Activated CD4-positive, alpha-beta T cell treated with anti-CD3 and anti-CD28 coated beads, Interleukin-10, Interleukin-2, amounts not matched to agents 100 ng/mL and 50 ng/mL, durations not matched to agents 16 hours and 8 hours (primary cell): ENCODE data around the gene PPP5C.
"Not testable (repeated sequence)": the region's sequence is repeated elsewhere in the genome, so short reads cannot be mapped to it uniquely, and the experiment has no call there.

ENCODE experiments used
- DNase-seq: peaks from one replicate; pipeline ENCODE4 v3.0.0-alpha.2; 2020

The PPP5C gene

DNA sequence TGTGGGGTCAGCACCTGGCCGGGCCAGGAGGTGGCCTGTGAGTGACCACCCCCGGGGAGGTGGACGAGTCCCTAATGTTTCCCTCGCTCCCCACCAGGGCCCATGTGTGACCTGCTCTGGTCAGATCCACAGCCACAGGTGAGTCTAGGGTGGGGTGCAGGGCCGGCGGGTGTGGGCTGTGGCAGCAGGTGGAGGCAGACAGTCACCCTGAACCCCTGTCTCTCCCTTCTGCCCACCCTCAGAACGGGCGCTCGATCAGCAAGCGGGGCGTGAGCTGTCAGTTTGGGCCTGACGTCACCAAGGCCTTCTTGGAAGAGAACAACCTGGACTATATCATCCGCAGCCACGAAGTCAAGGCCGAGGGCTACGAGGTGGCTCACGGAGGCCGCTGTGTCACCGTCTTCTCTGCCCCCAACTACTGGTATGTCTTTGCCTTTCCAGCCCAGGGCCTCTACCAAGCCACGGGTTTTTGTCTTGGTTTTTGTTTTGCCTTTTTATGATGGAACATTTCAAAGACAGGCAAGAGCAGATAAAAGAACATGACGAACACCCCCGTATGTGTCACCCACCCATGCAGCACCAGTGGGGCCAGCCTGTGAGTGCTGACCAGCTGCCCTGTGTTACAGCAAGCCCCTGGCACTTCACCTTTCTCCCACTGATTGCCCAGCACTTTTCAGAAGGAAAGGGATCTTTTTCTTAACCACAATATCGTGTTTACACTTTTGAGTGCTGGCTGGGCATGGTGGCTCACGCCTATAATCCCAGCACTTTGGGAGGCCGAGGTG, 41.6 kb downstream of the PPP5C start:
- DNase-seq, result no peak

DNA sequence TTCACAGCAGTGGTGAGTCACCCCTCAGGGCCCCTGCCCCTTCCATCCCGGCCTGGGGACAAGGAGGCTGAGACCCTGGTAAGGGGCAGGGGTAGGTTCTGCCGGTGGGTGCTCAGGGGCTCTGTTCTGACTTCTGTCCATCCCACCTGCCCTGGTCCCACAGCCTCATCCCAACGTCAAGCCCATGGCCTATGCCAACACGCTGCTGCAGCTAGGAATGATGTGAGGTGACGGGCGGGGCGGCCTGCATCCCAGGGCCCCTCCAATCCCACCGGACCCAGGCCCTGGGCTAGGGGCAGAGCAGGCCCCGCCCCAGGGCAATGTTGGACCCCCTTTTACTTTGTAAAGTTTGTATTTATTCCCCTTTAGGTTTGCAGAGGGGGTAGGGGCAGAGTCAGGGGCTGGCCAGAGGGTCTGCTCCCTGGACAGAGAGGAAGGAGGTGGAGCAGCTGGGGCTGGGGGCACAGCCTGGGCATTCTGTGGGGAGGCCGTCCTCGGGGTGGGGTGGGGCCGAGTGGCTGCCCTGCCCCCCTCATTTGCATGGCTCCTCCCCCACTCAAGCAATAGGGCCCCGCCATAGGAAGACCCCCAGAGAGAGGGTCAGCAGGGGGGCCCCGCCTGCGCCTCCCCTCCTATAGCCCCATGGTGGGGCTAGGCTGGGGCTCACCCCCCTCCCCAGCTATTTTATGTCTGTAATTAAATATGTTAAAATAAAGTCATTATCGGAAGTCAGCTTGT, 43.4 kb downstream of the PPP5C start:
- no peak for DNase-seq

DNA sequence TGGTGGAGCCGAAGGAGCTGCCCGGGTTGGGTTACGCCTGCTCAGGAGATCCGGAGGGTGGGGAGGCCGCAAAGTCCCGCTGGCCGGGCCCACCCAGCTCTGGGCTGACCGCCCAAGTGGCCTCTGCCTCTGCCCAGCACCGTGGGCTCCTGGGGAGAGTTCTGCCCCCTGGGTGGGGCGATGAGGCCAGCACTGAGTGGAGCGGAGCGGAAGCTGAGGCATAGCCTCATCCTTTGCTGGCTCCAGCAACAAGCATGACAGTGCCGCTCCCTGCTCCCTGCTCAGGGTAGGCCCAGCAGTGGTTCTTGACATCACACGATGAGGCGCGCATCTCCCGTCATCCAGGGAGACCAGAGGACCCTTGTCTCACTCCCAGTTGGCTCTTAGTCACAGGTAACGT, 44.0 kb downstream of the PPP5C start:
- no peak for DNase-seq

DNA sequence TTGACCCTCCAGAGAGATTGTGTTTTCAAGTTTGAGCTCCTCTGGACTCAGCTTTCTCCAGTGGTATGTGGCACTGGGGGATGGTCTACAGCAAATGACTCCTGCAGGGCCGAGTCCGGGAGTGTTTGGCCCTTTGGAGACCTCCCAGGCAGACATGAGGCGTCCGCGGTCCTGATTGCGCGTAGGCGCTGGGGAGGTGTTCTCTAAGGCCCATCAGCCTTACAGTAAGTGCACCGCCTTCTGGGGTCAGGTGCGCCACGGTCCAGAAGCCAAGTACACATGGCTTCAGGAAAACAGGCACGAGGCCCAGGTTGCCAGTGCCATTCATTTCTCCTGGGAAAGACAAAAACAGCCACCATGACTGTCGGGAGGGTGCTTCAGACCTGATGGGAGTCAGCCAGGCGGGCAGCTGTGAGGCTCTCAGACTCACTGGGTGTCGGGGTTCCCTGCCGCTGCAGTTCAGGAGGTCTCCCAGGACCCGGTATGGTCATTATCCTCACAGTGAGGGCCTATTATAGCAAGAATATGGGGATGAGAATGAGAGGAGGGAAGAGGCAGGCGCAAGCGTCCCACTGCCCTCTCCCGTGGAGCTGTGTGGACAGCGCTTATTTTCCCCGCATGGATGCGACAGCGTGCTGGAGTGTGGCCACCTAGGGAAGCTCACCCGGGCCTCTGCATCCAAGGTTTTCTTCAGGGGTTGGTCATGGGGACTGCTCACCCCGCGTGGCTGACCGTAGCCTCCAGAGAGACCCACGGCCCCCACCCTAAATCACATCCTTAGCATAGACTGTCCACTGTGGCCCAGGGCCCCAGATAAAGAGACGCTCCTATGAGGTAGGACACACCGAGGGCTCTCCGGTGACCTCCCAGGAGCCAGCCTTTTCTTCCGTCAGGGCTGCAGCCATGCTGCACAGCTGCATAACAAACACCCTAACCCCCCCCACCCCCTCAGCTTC, 44.7 kb downstream of the PPP5C start:
- no peak for DNase-seq

DNA sequence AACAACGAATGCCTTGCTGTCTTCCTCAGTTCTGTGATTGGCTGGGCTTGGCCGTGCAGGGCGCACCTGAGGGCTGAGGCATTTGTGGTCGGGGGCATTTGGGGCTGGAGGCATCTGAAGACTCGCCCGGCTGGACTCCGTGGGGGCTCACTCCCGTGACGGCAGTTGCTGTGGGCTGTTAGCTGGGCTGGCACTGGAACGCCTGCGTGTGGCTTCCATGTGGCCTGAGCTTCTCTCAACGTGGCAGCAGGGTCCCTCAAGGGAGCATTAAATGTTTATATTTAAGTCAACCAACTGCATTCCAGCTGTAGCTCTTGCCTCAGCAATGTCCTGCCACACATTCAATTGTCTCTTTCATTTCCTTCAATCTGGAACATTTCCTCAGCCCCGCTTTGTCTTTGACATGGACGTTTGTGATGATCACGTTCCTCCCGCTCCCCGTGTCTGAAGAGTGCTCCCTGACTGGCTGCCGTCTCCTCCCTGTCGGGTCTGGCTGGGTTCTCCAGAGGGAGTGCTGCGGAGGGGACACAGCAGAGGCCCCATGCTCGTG, 45.4 kb downstream of the PPP5C start:
- no peak for DNase-seq

DNA sequence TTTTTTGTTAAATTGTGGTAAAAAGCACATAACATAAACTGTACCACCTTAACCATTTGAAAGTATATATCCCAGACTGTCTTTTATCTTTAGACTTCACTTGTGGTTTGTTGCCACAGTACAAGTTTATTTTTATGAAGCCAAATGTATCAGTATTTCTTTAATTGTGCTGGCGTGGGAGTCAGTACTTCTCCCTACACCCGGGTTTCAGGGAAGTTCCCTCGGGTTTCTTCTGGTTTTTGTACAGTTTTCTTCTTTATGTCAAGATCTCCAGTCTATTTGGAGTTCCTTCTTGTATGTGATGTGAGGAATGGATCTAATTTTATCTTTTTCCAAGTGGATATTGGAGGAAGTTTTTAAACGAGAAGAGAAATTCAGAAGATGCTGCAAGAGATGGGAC, 46.0 kb downstream of the PPP5C start:
- DNase-seq, result no peak

DNA sequence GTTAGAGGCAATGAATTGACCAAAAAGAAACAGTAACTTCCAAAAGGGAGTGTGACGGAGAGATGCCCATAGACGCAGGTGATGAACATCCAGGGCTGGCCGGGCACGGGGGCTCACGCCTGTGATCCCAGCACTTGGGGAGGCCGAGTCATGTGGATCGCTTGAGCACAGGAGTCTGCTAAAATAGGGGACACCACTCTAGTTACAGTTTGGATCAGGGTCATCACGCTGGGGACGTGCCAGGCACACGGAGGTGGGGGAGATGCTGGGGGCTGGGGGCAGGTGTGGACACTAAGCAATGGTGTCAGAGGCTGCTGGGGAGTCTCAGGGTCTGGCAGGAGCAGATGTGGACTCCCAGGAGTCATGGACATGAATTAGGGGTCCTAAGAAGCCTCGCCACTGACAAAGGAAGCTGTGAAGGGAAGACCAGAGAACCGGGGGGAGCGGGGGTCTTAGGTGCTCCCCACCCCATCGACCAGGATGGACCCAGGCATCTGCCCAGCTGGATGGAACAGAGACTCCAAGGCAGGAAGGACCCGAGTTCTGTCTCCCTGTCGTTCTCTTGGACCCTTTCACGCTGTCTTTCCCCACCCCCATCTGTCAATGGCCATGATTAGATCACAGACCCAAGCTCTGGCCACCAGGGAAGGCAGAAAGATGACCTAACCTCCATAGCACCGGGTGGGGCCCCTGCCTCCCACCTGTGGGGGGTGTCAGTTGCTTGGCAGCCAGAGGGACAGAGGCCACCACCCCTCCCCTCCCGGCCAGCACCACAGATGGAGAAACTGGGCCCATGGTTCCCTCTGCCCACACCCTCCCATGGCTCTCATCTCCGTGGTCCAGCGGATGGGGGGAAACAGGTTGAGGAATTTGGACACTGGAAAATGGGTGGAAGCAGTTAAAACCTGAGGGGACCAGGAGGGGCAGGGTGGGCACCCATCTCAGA, 46.8 kb downstream of the PPP5C start:
- no peak for DNase-seq

DNA sequence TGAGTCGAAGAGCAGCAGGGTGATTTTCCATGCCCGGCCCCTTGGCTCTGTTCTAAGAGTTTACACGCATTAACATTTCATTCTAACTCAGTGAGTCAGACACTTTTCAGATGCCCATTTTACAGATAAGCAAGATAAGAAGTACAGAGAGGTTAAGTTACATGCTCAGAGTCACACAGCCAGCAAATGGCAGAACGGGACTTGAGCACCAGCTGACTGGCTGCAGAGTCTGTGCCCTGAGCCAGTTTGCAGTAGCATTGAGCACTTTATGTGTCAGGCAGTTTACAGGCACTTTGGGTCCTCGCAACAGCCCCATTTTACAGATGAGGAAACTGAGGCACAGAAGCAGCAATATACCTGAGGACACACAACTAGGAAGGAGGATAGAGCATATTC, 47.5 kb downstream of the PPP5C start:
- DNase-seq, result no peak

DNA sequence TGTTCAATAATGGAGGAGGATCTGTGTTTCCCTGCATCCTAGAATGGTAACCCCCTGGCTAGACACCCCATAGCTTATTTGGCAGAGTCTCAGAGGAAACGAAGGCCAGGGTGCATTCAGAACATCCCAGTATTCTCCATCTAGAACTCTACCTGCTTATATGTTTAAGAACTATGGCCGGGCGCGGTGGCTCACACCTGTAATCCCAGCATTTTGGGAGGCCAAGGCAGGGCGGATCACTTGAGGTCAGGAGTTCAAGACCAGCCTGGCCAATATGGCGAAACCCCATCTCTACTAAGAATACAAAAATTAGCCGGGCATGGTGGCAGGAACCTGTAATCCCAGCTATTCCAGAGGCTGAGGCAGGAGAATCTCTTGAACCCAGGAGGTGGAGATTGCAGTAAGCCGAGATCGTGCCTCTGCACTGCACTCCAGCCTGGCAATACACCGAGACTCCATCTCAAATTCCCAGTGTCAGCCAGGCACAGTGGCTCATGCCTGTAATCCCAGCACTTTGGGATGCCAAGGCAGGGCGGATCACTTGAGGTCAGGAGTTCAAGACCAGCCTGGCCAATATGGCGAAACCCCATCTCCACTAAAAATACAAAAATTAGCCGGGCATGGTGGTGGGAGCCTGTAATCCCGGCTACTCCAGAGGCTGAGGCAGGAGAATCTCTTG, 51.1 kb downstream of the PPP5C start:
- DNase-seq, result not testable (repeated sequence)

DNA sequence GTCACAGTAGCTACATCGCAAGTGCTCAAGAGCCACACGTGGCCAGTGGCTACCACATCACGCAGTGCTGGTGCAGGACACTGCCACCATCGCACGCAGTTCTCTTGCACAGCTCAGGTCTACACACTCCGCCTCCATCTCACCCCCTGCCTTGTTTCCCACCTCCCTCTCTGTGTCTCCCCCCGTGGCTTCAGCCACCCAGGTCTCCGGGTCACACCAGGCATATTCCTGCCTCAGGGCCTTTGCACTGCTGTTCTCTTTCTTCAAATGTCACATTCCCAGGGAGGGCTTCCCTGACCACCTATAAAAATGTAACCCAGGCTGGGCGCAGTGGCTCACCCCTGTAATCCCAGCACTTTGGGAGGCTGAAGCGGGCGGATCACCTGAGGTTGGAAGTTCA, 55.8 kb downstream of the PPP5C start:
- no peak for DNase-seq

DNA sequence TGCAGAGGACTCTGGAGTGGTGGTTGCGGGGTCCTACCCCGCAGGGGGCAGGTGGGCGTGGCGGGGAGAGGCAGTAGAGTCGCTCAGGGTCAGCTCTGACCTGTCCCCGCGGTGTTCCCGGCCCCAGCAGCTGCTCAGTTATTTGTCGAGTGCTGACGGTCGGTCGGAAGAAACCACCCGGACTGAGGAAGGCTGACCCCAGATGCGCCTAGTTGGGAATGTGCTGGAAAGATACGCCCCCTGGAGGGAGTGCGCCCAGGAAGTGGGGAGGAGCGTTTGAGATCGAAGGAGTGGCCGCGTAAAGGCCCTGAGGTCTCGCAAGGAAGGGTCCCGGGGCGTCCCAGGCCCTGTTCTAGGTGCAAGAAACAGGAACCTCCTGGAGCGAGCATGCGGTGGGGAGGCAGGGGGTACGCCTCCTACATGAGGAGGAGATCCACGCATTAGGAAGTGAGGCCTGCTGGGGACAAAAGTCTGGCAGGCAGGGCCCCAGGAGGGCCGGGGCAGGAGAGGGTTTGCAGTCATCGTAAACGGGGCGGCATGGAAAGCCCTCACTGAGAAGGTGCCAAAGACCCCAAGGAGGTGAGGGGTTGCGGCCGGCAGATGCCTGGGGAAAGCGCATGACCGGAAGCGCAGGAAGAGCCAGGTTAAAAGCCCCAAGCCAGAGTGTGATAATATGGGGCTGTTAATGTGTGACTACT, 57.3 kb downstream of the PPP5C start:
- DNase-seq, result no peak

DNA sequence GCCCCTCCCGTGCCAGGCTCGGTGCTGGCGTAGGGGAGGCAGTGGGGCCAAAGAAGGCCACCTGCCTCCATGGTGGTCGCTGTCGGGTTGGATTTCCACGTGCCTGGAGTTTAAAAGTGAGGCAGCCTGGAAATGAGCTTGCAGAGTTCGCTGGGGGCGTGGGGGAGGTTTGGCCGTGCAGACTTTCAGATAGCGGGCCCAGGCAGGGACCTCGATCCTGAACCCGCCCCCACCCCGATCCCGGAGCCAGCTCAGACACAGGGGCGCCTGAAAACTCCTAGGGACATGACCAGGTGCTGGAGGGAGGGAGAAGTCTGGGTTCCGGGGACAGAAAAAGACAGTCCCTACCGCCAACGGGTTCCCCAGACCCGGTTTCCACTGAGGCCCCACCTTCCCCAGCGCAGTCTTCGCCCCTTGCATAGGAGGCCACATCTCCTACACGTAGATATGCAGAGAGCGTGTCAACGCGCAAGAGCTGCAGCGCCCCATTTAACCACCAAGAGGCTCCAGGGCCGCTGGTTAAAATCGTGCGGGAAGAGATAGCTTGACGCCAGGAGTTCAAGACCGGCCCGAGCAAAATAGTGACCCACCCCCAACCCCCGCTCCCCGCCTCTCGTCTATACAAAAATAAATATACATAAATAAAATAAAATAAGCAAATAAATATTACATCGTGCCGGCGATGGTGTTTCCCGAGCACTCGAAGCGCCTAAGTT, 58.0 kb downstream of the PPP5C start:
- peak; percentile 27 for DNase-seq

DNA sequence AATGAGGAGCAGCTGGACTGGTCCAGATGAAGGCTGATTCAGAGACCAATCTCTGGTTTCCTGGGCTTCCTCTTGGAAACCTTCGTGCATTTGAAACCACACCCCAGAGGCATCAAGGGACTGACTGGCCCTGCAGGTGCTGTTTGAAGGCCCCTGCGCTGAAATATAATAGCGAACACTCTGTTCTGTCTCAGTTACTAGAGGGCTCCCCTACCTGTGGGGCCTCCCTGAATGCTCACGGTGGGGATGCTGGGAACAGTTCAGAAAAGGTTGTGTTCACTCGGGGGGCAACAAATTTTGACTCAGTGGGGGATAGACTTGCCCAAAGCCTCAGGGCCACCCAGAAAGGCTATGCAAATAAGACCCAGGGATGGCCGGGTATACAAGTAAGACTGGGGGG, 60.1 kb downstream of the PPP5C start:
- DNase-seq, result no peak

DNA sequence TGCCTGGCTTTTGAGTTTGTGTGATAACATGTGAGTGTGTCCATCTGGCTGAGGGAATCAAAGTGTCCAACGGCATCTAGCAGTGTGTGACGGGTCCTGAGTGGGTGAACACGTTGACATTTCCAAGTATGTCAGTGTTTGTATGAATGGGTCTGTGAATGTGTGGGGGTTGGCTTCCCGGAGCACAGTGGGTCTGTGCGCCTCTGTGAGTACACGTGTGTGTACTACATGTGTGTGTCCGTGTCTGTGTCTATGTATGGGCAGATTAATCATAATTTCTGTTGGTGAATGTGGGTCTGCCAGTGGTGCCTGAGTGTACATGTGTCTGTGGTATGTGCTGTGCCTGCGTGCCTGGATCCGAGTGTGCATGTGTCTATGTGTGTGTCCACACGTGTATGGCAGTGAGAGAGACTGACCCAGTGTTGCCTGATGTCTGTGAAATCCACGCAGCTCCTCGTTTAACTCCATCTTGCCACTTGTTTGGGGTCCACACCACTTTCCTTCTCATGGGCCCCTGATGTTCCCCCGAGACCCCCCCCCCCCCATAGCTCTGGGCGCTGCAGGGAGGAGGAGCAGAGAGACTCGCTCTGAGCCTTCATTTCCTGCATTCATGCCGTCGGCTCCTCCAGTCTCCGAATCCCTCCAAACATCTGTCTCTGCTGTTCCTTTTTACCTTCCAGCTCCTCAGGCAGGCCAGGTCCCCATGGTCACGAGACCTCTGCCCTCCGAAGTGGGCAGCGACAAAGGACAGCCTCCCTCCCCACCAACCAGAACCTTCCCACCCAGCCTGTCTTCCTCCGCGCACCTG, 61.2 kb downstream of the PPP5C start:
- DNase-seq, result no peak

DNA sequence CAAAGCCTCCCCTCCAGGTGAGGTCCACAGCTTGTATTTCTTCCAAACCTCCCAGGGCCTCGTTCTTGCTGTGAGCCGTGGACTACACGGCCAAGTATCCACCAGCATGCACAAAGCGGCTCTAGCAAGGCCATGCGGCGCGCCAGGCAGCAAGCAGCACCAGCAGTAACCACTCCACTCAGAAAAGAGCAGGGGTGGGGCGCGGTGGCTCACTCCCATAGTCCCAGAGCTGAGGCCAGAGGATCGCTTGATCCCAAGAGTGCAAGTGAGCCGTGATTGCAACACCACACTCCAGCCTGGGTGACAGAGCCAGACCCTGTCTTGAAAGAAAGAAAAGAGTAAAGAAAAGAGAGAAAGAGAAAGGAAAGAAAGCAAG, 61.8 kb downstream of the PPP5C start:
- no peak for DNase-seq

DNA sequence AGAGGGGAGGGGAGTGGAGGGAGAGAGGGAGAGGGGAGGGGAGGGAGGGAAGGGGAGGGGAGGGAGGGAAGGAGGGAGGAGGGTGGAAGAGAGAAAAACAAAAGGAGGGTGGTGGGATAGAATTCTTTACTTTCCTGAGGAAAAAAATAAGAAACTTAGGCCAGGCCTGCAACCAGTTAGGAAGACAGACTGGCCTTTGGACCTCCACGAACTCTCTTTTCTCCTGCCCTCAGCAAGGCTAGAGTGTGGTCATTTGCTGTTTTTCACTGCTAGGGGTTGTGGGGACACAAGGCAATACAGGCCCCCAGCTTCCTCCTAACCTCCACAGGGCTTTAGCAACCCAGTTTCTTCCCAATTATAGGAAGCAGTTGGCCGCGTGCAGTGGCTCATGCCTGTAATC, 62.3 kb downstream of the PPP5C start:
- DNase-seq, result no peak

DNA sequence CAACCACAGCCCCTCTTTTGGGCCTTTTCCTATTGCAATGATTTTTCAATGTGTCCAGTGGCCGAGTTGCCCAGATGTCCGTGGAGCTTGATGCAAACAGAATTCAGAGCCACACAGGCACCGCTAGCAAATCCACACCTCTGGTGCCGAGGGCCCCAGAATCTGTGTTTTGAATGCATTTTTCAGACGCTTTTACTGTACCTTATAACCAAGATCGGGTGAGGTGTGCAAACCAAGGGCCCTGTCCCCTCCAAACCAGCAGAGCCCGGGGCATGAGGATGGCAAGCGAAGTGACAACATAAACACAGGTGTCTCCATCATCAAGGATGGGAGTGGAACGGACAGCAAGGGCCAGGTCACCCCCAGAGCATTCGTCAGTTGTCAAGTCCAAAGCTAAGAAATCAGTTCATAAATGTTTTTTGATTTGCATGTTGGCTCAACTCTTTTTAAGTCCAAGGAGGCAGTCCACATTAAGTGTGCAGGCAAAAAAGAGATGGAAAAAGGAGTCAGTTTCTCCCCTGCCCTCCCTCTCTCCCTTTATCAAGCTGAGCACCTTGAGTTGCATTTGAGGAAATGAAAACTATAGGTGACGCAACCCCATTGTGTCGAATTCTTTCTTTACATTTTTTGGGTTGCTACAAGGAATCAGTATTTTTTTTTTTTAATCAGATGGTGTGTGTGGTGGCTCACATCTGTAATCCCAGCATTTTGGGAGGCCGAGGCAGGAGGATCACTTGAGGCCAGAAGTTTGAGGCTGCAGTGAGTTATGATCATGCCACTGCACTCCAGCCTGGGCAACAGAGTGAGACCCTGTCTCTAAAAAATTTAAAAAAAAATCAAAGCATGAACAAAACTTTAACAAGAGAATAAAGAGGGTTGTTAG, 63.6 kb downstream of the PPP5C start:
- no peak for DNase-seq
